Upper lobe of right lung (tissue), 1 donor: ENCODE results near the gene POLR3B. TPM values are rescaled to one million over a fixed set of nuclear protein-coding genes. Genes with fewer than 3 reads are reported as not detected.

ENCODE experiments used
- ATAC-seq: fragments of 200-7000 bp; cut with Tn5 transposase; one replicate; pipeline ENCODE4 v1.9.1; 2020; ENCODE audit warnings: mild to moderate bottlenecking, moderate library complexity
- DNase-seq: peaks from one replicate; pipeline ENCODE4 v3.0.0-alpha.2; 2020
- H3K27ac ChIP-seq: fragments of 200-600 bp; one replicate; pipeline ENCODE4 v1.8.0; 2022
- H3K27me3 ChIP-seq: fragments of 200-600 bp; one replicate; pipeline ENCODE4 v1.8.0; 2022; ENCODE audit warnings: mild to moderate bottlenecking
- H3K36me3 ChIP-seq: fragments of 200-600 bp; one replicate; pipeline ENCODE4 v1.8.0; 2022
- H3K4me1 ChIP-seq: fragments of 200-600 bp; one replicate; pipeline ENCODE4 v1.8.0; 2022
- H3K4me3 ChIP-seq: fragments of 200-600 bp; one replicate; pipeline ENCODE4 v1.8.0; 2022; ENCODE audit warnings: mild to moderate bottlenecking
- H3K9me3 ChIP-seq: fragments of 200-600 bp; one replicate; pipeline ENCODE4 v1.8.0; 2022
- CTCF ChIP-seq: fragments of 200-600 bp; IDR thresholded peaks from one replicate; pipeline ENCODE4 v1.8.0; 2022; ENCODE audit warnings: antibody characterized with exemption
- intact Hi-C: fragments of 100-400 bp; cut with DNase I; formaldehyde crosslinking; loops from one replicate; pipeline ENCODE4 v1.11.0; 2022
- total RNA-seq: library from RNA; stranded (reverse); fragmentation: NEBNext Ultra II Directional; extraction: Animal tissue kit (Norgen Biotek cat#: 25700); gene quantifications from one replicate; pipeline ENCODE4 v1.2.1, GENCODE V29; 2021
- donor health status: DM: no; HTN: yes; CAD: no; lungs with severe emphysema.

POLR3B gene
- total RNA-seq, 1 donor from 2014 or later, result 11.3 TPM

DNA sequence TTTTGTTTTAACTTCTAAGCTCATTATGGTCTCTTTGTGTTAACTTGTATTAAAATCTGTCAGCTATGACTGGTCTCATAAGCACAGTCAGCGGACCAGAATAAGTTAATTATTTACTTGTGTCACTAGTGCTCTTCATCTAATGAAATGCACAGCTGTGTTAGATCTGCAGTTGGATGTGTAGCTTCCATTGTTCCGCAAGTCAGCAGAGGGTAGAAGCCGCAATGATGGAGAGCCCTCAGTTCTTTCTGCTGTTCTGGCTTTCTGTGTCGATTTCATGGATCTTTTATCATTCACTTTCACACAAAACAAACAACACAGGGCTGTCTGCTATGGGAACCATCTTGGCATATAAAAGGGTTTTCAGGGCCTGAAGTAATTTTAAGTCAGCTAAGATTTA, 136.0 kb downstream of the POLR3B start:
- Histone ChIP-seq H3K27ac (no peak overlapping the region), H3K36me3 (peaks cover 16% of the 10 kb centered on the region), H3K27me3 (no peaks in the 10 kb centered on the region), H3K4me1 (no peaks in the 10 kb centered on the region), H3K4me3 (no peak overlapping the region), H3K9me3 (no peaks in the 10 kb centered on the region)
- DNase-seq (no peak), ATAC-seq (no peak)
- intact Hi-C loops, result no loop called here
- TF ChIP-seq CTCF, result no peak

GRCh38 chr12:106495354-106495965, 137.9 kb downstream of the POLR3B start:
- H3K4me1 ChIP-seq, result no peaks in the 10 kb centered on the region
- no peak overlapping the region for H3K4me3 ChIP-seq
- intact Hi-C loops, result no loop called here
- no peaks in the 10 kb centered on the region for H3K9me3 ChIP-seq
- H3K27ac ChIP-seq, result no peak overlapping the region
- ATAC-seq, result no peak
- H3K36me3 ChIP-seq, result peaks cover 22% of the 10 kb centered on the region
- H3K27me3 ChIP-seq, result no peaks in the 10 kb centered on the region
- no peak for TF ChIP-seq CTCF
- DNase-seq, result no peak

- Histone ChIP-seq H3K27me3 (no peaks in the 10 kb centered on the region), H3K9me3 (no peaks in the 10 kb centered on the region), H3K4me1 (no peaks in the 10 kb centered on the region), H3K27ac (no peak overlapping the region), H3K4me3 (no peak overlapping the region), H3K36me3 (peaks cover 47% of the 10 kb centered on the region)
- ATAC-seq (no peak), DNase-seq (no peak)
- intact Hi-C loops, result no loop called here
- TF ChIP-seq CTCF, result no peak
Observed at GRCh38 chr12:106498056-106498455, 140.5 kb downstream of the POLR3B start.

- H3K27me3 ChIP-seq, result no peaks in the 10 kb centered on the region
- DNase-seq, result no peak
- no peak overlapping the region for H3K4me3 ChIP-seq
- no peak overlapping the region for H3K27ac ChIP-seq
- intact Hi-C loops, result no loop called here
- peaks cover 59% of the 10 kb centered on the region for H3K36me3 ChIP-seq
- H3K9me3 ChIP-seq, result no peaks in the 10 kb centered on the region
- H3K4me1 ChIP-seq, result no peaks in the 10 kb centered on the region
- no peak for ATAC-seq
- TF ChIP-seq CTCF, result no peak
Observed at GRCh38 chr12:106499628-106500027, 142.1 kb downstream of the POLR3B start.

DNA sequence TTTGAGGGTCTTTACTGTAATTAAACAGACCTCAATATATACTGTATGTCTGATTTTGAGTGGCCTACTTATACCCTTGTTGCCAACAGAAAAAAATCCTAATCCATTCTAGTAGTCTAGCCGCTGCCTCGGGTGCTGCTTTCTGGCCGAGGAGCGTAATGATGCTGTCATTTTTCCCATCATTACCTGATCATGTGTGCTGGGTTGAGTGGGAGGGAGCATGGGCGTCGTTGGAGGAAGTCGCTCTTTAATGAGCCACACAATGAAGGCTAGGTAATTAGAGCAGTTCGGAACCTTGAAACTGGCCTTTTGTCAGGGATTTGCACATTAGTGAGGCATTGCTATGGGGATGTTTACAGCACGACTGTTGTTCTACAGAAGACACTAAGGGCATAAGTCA, 149.1 kb downstream of the POLR3B start:
- no peak for DNase-seq
- H3K4me3 ChIP-seq, result no peak overlapping the region
- H3K27me3 ChIP-seq, result no peaks in the 10 kb centered on the region
- H3K9me3 ChIP-seq, result no peaks in the 10 kb centered on the region
- no peak for ATAC-seq
- peaks cover 70% of the 10 kb centered on the region for H3K36me3 ChIP-seq
- no peaks in the 10 kb centered on the region for H3K4me1 ChIP-seq
- intact Hi-C loops, result no loop called here
- H3K27ac ChIP-seq, result no peak overlapping the region
- TF ChIP-seq CTCF, result no peak

- peaks cover 52% of the 10 kb centered on the region for H3K36me3 ChIP-seq
Observed at GRCh38 chr12:106508966-106509365, 151.4 kb downstream of the POLR3B start.

More at GRCh38 chr12:106508966-106509365, 151.4 kb downstream of the POLR3B start:
- Histone ChIP-seq H3K4me3 (no peak overlapping the region), H3K9me3 (no peaks in the 10 kb centered on the region), H3K27ac (no peak overlapping the region), H3K4me1 (no peaks in the 10 kb centered on the region), H3K27me3 (no peaks in the 10 kb centered on the region)
- intact Hi-C loops, result no loop called here
- TF ChIP-seq CTCF, result no peak
- DNase-seq (no peak), ATAC-seq (no peak)
